Peyer's patch (tissue), 4 donors: ENCODE measurements around the gene ZNF213. TPM values are rescaled to one million over a fixed set of nuclear protein-coding genes. Genes with fewer than 3 reads are reported as not detected.
A peak's percentile ranks its signal among the peaks of the same experiment; 100 is the strongest.
"Not testable (repeated sequence)": the region's sequence is repeated elsewhere in the genome, so short reads cannot be mapped to it uniquely, and the experiment has no call there.

Experiments used
- DNase-seq, 3 donors: peaks; one replicate each; pipeline ENCODE4 v3.0.0-alpha.2; 2017 to 2019
- H3K27ac ChIP-seq, 4 donors: fragments of 200-600 bp; sonication (generic); one replicate each; pipeline ENCODE4 v1.5.1; 2016 to 2019
- H3K27me3 ChIP-seq, 2 donors: fragments of 200-600 bp; sonication (generic); one replicate each; pipeline ENCODE4 v1.5.1; 2019
- H3K36me3 ChIP-seq, 3 donors: fragments of 200-600 bp; sonication (generic); one replicate each; pipeline ENCODE4 v1.5.1; 2016 to 2019
- H3K4me1 ChIP-seq, 4 donors: fragments of 200-600 bp; sonication (generic); one replicate each; pipeline ENCODE4 v1.5.1; 2016 to 2019
- H3K4me3 ChIP-seq, 4 donors: fragments of 200-600 bp; sonication (generic); 1 replicate in 3 of 4; 2 replicates in 1 of 4; pipeline ENCODE4 v1.5.1; 2016 to 2019; ENCODE audit warnings: mild to moderate bottlenecking in 1 of 4
- H3K9me3 ChIP-seq, 4 donors: fragments of 200-600 bp; sonication (generic); one replicate each; pipeline ENCODE4 v1.5.1; 2016 to 2019; ENCODE audit warnings: mild to moderate bottlenecking in 1 of 4
- POLR2A ChIP-seq, 2 donors: fragments of 450-650 bp; IDR thresholded peaks; one replicate each; pipeline ENCODE4 v1.5.1; 2017; ENCODE audit warnings: antibody characterized with exemption in 2 of 2, mild to moderate bottlenecking in 2 of 2, moderate library complexity in 2 of 2
- total RNA-seq, 4 donors: library from RNA; depleted of rRNA; stranded (reverse); fragments of >200 nt; gene quantifications; one replicate each; pipeline ENCODE4 v1.1.0, GENCODE V29; 2016
- TF ChIP-seq, protein P1 (sequence below), 6 experiments: fragments of 450-650 bp in 4 of 6; fragments of 200-600 bp in 2 of 6; sonication (generic) in 1 of 6; IDR thresholded peaks; one replicate each; pipeline ENCODE4 v1.5.1; 2017 to 2019; ENCODE audit warnings: antibody characterized with exemption in 6 of 6, mild to moderate bottlenecking in 3 of 6, moderate library complexity in 1 of 6

The ZNF213 gene
- total RNA-seq, 4 donors from 2014 or later: 14.9 to 40.6 (median 18.4) TPM

DNA sequence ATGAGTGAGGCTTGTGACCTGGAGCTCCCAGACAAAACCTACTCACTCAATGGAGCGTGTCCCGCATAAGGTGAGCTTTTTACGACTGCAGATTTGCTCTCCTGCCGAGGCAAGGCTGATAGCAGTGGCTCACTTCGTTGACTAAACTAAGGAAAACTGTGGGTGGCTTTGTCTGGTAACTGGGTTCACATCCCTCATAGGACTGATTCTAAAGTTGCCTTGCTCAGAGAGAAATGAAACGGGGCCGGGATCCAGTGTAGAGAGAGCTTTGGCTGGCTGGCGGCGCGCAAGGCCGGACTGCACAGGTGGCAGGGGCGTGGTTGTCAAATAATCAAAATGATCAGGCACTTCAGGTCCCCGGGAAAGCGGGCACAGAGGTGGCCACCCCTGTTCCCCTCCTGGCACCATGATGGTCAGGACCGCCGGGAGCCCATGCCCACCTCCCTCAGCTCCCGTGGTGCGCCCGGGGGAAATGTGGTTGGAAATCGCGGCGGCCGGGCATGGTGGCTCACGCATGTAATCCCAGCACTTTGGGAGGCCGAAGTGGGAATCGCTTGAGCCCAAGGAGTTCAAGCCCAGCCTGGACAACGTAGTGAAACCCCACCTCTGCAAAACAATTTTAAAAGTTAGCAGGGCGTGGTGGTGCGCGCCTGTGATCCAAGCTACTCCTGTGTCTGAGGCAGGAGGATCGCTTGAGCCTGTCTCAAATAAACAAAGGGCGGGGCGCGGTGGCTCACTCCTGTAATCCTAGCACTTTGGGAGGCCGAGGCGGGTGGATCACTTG is 26.6 kb downstream of the ZNF213 start:
- Histone ChIP-seq H3K4me3 (no peak overlapping the region), H3K27ac (peak overlapping the region in 1 of 4 donors; percentile 21), H3K36me3 (no peaks in the 10 kb centered on the region), H3K4me1 (peaks cover 0 to 14% (median 9%) of the 10 kb centered on the region in 4 donors), H3K9me3 (no peaks in the 10 kb centered on the region), H3K27me3 (no peaks in the 10 kb centered on the region)
- DNase-seq: no peak
- TF ChIP-seq, protein P1, sequence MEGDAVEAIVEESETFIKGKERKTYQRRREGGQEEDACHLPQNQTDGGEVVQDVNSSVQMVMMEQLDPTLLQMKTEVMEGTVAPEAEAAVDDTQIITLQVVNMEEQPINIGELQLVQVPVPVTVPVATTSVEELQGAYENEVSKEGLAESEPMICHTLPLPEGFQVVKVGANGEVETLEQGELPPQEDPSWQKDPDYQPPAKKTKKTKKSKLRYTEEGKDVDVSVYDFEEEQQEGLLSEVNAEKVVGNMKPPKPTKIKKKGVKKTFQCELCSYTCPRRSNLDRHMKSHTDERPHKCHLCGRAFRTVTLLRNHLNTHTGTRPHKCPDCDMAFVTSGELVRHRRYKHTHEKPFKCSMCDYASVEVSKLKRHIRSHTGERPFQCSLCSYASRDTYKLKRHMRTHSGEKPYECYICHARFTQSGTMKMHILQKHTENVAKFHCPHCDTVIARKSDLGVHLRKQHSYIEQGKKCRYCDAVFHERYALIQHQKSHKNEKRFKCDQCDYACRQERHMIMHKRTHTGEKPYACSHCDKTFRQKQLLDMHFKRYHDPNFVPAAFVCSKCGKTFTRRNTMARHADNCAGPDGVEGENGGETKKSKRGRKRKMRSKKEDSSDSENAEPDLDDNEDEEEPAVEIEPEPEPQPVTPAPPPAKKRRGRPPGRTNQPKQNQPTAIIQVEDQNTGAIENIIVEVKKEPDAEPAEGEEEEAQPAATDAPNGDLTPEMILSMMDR (IDR thresholded peaks at IDR 0.05): no peak
- no peak for TF ChIP-seq POLR2A (IDR thresholded peaks at IDR 0.05)

DNA sequence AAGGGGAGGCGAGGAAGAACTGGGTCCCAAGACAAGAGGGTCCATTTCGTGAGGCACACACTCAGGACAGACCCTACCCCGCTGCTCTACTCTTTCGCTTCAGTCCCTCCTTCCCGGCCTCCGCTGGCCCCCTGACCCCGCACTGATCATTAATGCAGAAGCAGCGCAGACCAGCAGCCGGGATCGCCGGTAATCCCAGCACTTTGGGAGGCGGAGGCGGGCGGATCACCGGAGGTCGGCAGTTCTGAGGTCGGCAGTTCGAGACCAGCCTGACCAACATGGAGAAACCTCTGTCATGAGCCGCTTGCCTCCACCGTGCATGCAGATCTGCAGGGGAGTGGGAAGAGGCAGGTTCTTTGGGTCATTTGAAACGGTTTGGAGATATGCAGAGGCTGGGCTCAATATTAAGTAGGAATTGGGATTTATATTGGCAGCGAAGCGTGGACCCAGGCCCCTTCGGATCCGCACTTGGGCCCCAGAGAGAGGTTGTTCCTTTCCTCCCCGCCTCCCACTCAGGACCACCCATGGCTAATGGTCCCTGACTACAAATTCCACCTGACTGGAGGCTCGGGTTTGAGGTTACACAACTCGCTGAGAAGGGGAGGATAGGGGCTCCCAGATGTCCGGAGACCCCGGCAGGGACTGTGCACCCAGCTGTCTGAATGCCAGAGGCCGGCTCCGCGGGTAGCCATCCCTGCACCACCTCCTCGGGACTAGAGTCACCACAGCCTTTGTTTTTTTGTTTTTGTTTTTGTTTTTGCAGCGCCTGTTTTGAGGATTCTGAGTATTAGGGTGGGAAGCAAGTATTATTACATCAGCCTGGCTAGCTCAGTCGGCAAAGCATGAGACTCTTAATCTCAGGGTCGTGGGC is 29.5 kb downstream of the ZNF213 start:
- H3K4me1 ChIP-seq: peaks cover 0 to 8% (median 5%) of the 10 kb centered on the region in 4 donors
- H3K9me3 ChIP-seq: no peaks in the 10 kb centered on the region
- no peak for TF ChIP-seq POLR2A (IDR thresholded peaks at IDR 0.05)
- no peaks in the 10 kb centered on the region for H3K36me3 ChIP-seq
- no peak overlapping the region for H3K27ac ChIP-seq
- no peaks in the 10 kb centered on the region for H3K27me3 ChIP-seq
- DNase-seq: no peak
- no peak overlapping the region for H3K4me3 ChIP-seq

DNA sequence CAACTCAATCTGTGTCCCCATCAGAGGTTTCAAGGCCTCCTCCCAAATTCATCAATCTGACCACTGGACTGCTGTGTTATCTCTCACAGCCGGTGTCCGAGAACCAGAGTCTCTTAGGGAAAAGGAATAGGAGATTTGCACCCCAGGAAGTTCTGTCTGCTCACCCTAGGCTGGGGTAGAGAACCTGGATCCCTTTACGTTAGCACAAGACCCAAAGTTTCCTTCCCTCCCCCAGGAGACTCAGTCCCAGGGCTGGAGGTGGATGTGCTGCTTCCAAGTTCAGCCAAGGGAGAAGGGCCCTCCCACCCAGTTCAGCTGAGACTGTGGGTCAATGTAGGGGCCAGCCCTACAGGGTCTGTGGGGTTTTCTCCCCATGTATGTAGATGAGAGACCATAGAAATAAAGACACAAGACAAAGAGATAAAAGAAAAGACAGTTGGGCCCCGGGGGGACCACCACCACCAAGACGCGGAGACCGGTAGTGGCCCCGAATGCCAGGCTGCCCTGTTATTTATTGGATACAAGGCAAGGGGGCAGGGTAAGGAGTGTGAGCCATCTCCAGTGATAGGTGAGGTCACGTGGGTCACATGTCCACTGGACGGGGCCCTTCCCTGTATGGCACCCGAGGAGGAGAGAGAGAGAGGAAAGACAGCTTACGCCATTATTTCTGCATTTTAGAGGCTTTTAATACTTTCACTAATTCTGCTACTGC is 30.4 kb downstream of the ZNF213 start:
- no peaks in the 10 kb centered on the region for H3K9me3 ChIP-seq
- no peak for TF ChIP-seq POLR2A (IDR thresholded peaks at IDR 0.05)
- TF ChIP-seq, protein P1 (IDR thresholded peaks at IDR 0.05): no peak
- peaks cover 0 to 1% (median under 1%) of the 10 kb centered on the region in 4 donors for H3K4me1 ChIP-seq
- no peaks in the 10 kb centered on the region for H3K36me3 ChIP-seq
- peaks cover 0 to 6% of the 10 kb centered on the region in 2 donors for H3K27me3 ChIP-seq
- peak overlapping the region in 3 of 4 donors; percentile 35 to 38 (median 36) for H3K4me3 ChIP-seq
- no peak for DNase-seq
- H3K27ac ChIP-seq: no peak overlapping the region

DNA sequence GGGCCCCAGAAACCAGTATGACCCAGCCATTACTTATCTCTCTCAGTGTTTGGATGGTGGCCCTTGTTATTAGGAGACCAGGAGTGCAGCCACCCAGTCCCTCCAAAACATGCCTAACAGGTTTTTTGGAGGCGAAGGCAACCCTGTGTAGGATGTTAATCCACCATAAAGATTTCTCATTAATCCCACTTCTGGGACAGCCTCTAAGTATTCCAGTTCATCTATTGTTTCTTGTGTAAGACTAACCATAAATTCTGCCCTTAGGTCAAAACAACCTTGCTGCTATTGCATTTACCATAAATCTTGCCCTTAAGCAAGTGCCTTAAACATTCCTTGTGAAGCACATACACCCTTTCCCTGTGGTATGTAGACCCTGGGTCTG is 31.7 kb downstream of the ZNF213 start:
- Histone ChIP-seq H3K36me3 (no peaks in the 10 kb centered on the region), H3K4me1 (peaks cover 0 to 13% (median 8%) of the 10 kb centered on the region in 4 donors), H3K27ac (no peak overlapping the region), H3K27me3 (peaks cover 4 to 18% of the 10 kb centered on the region in 2 donors), H3K4me3 (no peak overlapping the region), H3K9me3 (no peaks in the 10 kb centered on the region)
- no peak for DNase-seq
- TF ChIP-seq, protein P1 (IDR thresholded peaks at IDR 0.05): no peak
- TF ChIP-seq POLR2A (IDR thresholded peaks at IDR 0.05): no peak

DNA sequence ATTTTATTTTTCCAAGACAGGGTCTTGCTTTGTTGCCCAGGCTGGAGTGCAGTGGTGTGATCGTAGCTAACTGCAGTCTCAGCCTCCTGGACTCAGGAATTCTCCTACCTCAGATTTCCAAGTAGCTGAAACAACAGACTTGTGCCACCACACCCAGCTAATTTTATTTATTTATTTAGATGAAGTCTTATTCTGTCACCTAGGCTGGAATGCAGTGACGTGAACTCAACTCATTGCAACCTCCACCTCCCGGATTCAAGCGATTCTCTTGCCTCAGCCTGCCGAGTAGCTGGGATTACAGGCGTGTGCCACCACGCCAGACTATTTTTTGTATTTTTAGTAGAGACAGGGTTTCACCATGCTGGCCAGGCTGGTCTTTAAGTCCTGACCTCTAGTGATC is 33.9 kb downstream of the ZNF213 start:
- not testable (repeated sequence) for H3K36me3 ChIP-seq, DNase-seq, H3K4me3 ChIP-seq, H3K27ac ChIP-seq, H3K9me3 ChIP-seq
- Histone ChIP-seq H3K27me3 (peaks cover 7 to 39% of the 10 kb centered on the region in 2 donors), H3K4me1 (peaks cover 0 to 23% (median 13%) of the 10 kb centered on the region in 4 donors)

DNA sequence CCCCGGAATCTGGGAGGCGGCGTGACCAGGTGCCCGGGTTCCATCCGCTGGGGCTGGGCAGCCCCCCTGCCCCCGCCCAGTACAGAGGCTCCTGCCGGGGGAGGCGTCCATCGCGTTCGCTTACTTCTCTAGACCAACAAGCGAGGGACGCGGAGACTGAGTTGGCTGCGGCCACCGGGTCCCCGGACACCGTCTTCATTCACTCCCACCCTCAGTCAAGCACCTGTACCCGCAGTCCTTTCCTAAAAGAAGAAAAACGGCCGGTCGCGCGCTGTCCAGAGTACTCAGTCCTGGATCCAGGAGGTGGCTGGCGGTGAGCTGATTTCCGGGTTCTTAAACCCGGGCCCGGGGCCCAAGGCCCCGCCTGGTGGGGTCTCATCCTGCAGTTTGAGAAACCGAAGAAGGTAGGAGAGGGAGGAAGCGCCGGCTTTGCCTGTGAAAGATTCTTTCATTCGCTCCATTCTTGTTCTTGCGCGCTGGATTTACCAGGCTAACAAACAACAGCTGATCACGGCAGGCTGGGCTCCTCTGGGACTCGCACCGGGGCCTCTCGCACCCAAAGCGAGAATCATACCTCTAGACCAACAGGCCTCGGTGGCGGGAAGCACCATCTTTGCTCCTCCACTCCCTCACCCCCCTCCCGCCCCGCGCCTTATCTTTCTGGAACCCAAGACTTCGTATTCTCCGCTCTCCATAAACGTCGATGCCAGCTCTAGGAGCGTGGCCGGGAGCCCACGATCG is 35.8 kb downstream of the ZNF213 start:
- peaks cover 7 to 56% of the 10 kb centered on the region in 2 donors for H3K27me3 ChIP-seq
- peak overlapping the region in 2 of 4 donors; percentile 21 to 24 for H3K4me3 ChIP-seq
- H3K9me3 ChIP-seq: peaks cover 0 to 7% (median 0%) of the 10 kb centered on the region in 4 donors
- no peak overlapping the region for H3K27ac ChIP-seq
- no peaks in the 10 kb centered on the region for H3K36me3 ChIP-seq
- peaks cover 0 to 27% (median 13%) of the 10 kb centered on the region in 4 donors for H3K4me1 ChIP-seq
- no peak for TF ChIP-seq POLR2A (IDR thresholded peaks at IDR 0.05)
- TF ChIP-seq, protein P1 (IDR thresholded peaks at IDR 0.05): no peak
- no peak for DNase-seq
